GM12878 (cell line): Measurements from ENCODE around the gene ISL2.

Source experiments
- MYB ChIP-seq: fragments of 150-350 bp; IDR thresholded peaks from 2 replicates; pipeline ENCODE4 v1.6.1; 2014; ENCODE audit warnings: mild to moderate bottlenecking, low read depth, low read length, borderline replicate concordance
- RELA ChIP-seq: fragments of 450-650 bp; IDR thresholded peaks from 2 replicates; pipeline ENCODE4 v1.8.0; 2014; ENCODE audit warnings: borderline replicate concordance; ENCODE audit not compliant: partially characterized antibody

DNA sequence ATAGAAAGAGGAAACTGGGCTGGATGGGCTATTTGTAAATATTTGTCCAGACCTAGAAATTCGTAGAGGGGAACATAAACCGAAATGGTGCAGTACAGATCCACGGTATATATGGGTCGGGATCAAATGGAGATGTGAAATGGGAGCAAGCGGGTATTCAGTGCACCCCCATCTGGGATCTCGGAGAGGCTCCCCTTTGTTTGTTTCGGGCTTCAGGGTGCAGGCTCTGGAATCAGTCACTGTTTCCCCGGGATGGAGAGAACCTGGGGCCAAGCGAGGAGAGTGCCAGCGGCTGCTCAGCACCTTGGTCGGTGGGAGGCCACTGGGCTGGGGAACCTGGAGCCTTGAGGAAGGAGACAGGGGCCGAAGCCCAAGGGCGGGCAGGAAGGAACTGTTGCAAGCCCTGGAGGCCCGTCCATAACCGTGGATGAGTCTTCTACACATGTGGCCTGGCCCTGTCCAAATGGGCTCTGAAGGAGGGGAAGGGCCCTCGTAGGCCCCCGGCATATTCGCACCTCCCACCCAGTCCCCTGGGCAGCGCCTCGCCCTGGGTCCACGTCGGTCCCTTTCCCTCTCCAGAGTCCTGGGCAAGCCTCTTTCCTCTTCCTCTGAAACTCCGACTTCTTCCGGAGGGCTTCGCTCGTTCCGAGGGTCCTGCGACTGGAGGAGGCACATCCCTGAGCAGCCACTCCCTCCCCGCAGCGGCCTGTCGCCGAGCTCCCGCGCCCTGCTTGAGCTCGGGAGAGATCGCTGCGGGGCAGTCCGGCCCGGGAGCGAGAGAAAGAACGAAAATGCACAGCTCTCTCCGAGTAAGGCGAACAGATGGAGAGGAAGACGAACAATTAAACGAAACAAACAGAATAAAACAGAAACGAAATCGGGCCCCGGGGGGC lies 3.0 kb downstream of the ISL2 start:
- TF ChIP-seq MYB, result no peak
- TF ChIP-seq RELA, result no peak
